Endothelial cell (in vitro differentiated cells): ENCODE measurements around the gene TEDDM1. TPM values are rescaled to one million over a fixed set of nuclear protein-coding genes. Genes with fewer than 3 reads are reported as not detected.

Experiments used
- DNase-seq: peaks from one replicate; pipeline ENCODE4 v3.0.0; 2021; ENCODE audit warnings: low spot score
- H3K27ac Mint-ChIP-seq: one replicate; pipeline ENCODE4 v1.8.0; 2021; ENCODE audit warnings: mixed read lengths, inconsistent platforms; ENCODE audit not compliant: unreplicated experiment
- H3K27me3 Mint-ChIP-seq: one replicate; pipeline ENCODE4 v1.8.0; 2021; ENCODE audit warnings: mild to moderate bottlenecking, moderate library complexity, mixed read lengths, inconsistent platforms; ENCODE audit not compliant: unreplicated experiment
- H3K36me3 Mint-ChIP-seq: one replicate; pipeline ENCODE4 v1.8.0; 2021; ENCODE audit warnings: mild to moderate bottlenecking, low read depth, mixed read lengths, inconsistent platforms; ENCODE audit not compliant: unreplicated experiment
- H3K4me1 Mint-ChIP-seq: one replicate; pipeline ENCODE4 v1.8.0; 2021; ENCODE audit warnings: mild to moderate bottlenecking, mixed read lengths, inconsistent platforms; ENCODE audit not compliant: unreplicated experiment
- H3K4me3 Mint-ChIP-seq: one replicate; pipeline ENCODE4 v1.8.0; 2021; ENCODE audit warnings: mild to moderate bottlenecking, mixed read lengths, inconsistent platforms; ENCODE audit not compliant: unreplicated experiment
- H3K9me3 Mint-ChIP-seq: one replicate; pipeline ENCODE4 v1.8.0; 2021; ENCODE audit warnings: mixed read lengths, inconsistent platforms; ENCODE audit not compliant: unreplicated experiment
- total RNA-seq: library from RNA; stranded (reverse); fragmentation: NEBNext Ultra II Directional; extraction: Animal tissue kit (Norgen Biotek cat#: 25700); gene quantifications from one replicate; pipeline ENCODE4 v1.2.1, GENCODE V29; 2021; ENCODE audit not compliant: unreplicated experiment
- TF ChIP-seq, protein P1 (sequence below): fragments of 200-600 bp; sonication (generic); IDR thresholded peaks from one replicate; pipeline ENCODE4 v1.5.0; 2021; ENCODE audit warnings: antibody characterized with exemption; ENCODE audit not compliant: unreplicated experiment

The TEDDM1 gene
- total RNA-seq, 1 donor from 2014 or later = not detected

DNA sequence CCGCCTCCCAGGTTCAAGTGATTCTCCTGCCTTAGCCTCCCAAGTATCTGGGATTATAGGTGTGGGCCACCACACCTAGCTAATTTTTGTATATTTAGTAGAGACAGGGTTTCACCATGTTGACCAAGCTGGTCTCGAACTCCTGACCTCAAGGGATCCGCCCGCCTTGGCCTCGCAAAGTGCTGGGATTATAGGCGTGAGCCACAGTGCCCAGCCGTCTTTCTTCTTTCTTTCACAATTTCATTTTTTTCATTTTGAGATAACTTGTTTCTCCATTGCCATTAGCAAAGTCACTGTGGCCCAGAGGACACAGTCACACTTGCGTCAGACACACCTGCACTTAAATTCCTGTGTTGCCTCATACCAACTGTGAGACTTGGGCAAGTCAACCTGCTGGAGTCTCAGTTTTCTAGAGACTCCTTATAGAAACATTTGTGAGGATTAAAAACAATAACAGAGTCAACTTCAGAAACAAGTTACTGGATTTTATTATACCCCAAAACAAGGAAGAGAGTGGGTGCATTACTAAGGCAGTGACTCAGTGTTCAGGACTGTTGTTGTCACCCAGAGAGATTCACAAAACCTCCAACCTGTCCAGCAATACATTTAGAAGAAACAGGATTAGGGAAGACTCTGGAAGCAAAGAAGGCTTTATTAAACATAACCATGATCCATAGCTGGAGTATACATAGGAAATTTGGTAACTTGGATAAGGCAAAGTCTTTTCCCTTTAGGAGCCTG is 2.6 kb downstream of the TEDDM1 start:
- Mint-ChIP-seq H3K4me1 (peaks cover 6% of the 10 kb centered on the region), H3K36me3 (peaks cover under 1% of the 10 kb centered on the region)

DNA sequence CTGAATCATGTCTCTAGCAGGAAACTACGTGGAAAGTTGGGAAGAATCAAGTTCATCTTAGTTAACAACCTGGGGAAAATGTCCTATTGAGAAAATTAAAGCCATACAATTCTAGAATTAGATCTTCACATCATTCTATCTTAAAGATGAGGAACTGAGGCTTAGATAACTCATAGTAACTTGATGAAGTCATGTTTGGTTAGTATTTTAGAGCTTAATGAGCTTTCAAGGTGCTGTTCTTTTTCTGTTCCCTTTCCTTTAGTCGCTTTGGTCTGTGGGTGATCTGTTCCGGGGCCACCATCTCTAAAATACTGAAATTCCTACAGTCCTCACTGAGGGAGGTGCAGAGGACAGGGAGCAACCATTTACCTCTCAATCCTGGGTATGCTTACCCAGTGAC is 4.6 kb downstream of the TEDDM1 start:
- H3K27ac Mint-ChIP-seq = no peak overlapping the region
- no peak for DNase-seq
- TF ChIP-seq, protein P1, sequence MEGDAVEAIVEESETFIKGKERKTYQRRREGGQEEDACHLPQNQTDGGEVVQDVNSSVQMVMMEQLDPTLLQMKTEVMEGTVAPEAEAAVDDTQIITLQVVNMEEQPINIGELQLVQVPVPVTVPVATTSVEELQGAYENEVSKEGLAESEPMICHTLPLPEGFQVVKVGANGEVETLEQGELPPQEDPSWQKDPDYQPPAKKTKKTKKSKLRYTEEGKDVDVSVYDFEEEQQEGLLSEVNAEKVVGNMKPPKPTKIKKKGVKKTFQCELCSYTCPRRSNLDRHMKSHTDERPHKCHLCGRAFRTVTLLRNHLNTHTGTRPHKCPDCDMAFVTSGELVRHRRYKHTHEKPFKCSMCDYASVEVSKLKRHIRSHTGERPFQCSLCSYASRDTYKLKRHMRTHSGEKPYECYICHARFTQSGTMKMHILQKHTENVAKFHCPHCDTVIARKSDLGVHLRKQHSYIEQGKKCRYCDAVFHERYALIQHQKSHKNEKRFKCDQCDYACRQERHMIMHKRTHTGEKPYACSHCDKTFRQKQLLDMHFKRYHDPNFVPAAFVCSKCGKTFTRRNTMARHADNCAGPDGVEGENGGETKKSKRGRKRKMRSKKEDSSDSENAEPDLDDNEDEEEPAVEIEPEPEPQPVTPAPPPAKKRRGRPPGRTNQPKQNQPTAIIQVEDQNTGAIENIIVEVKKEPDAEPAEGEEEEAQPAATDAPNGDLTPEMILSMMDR = no peak
- H3K4me1 Mint-ChIP-seq = peaks cover 11% of the 10 kb centered on the region
- peaks cover 4% of the 10 kb centered on the region for H3K36me3 Mint-ChIP-seq
- no peak overlapping the region for H3K4me3 Mint-ChIP-seq
- H3K27me3 Mint-ChIP-seq = peaks cover 10% of the 10 kb centered on the region
- H3K9me3 Mint-ChIP-seq = no peaks in the 10 kb centered on the region

More for the DNA sequence above, 2.6 kb downstream of the TEDDM1 start:
- TF ChIP-seq, protein P1 = no peak
- Mint-ChIP-seq H3K9me3 (no peaks in the 10 kb centered on the region), H3K4me3 (no peak overlapping the region), H3K27me3 (peaks cover 8% of the 10 kb centered on the region), H3K27ac (no peak overlapping the region)
- no peak for DNase-seq

DNA sequence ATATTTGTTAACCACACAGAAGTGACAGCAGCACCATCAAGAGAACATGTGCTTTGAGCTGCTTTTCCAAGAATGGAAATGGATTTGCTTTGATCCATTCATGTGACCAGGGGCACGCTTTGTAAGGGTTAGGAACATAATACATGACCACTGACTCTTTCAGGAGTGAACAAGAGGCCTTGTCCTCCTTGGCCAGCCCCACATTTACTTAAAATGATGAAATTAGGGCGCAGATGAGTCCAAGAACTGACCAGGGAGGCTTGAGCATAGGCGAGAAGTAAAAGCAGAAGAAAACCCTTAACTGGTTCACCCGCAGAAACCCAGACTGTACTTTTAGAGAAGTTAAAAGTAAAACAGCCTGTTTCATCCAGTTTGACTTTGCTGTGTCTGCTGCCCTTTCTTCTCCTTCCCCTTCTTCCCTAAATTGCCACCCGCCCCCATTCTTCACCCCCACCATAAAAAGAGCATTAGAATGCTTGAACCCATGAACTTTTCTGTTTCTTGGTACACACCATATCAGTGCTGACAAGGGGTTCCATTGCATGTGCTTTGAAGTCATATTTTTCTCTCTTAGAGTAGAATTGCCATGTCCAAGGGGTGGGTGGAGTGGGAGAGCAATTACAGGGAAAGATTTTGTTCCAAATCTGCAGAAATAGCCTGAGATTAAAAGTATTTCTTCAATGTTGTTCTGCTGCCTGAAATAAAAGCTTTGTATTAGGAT is 6.3 kb downstream of the TEDDM1 start:
- no peaks in the 10 kb centered on the region for H3K9me3 Mint-ChIP-seq
- TF ChIP-seq, protein P1 = no peak
- peaks cover 22% of the 10 kb centered on the region for H3K4me1 Mint-ChIP-seq
- peaks cover 16% of the 10 kb centered on the region for H3K36me3 Mint-ChIP-seq
- no peak overlapping the region for H3K4me3 Mint-ChIP-seq
- peaks cover 15% of the 10 kb centered on the region for H3K27me3 Mint-ChIP-seq
- no peak for DNase-seq
- no peak overlapping the region for H3K27ac Mint-ChIP-seq

DNA sequence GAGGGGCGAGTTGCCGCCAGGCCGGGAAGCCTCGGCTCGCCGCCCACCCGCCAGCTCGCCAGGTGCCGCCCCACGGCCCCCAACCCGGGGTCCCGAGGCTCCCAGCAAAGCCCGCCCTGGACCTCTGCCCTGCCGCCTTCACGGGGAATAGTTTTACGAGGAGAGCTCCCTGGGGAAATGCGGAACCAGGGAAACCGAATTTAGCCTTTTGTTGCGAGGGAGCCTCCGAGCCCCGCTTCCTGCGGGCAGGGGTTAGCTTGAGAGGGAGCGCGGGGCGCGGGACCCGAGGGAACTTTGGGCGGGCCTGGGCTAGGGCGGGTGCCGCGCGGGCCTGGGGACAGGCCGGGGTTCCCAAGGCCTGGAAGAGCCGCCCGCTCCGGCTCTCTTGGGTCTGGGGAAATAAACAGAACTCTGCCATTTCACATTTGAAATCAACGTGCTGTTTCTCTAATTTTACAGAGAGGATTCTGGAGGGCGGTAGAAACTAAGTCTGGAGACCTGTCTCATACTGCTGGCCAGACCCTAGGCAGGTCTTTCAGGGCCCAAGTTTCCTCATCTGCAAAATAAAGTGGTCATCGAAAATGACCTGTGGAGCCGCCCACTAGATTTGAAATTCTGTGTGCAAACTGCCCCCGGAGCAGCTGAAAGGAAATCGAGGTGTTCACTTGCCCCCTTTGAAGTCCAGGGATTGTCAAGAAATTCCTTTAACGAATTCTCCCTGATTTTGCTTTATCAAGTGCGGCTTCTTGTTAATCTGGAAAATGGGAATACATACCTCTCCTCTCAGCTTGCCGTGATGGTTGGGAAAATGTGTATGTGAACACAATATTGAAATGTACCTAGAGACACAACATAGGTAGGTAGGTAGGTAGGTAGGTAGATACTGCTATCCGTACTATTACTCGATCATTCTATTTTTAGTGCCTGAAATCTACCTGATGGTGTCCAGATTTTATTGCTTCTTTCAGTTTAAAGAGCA is 8.1 kb downstream of the TEDDM1 start:
- peak overlapping the region; percentile 85 for H3K4me3 Mint-ChIP-seq
- H3K9me3 Mint-ChIP-seq = no peaks in the 10 kb centered on the region
- TF ChIP-seq, protein P1 = peak; percentile 0
- H3K27ac Mint-ChIP-seq = peak overlapping the region; percentile 89
- H3K4me1 Mint-ChIP-seq = peaks cover 36% of the 10 kb centered on the region
- H3K27me3 Mint-ChIP-seq = peaks cover 13% of the 10 kb centered on the region
- peaks cover 29% of the 10 kb centered on the region for H3K36me3 Mint-ChIP-seq
- no peak for DNase-seq
